Kidney (tissue), 14 donors: ENCODE results near the gene HECW1. TPM values are rescaled to one million over a fixed set of nuclear protein-coding genes. Genes with fewer than 3 reads are reported as not detected.

Experiments
- DNase-seq, 5 donors: peaks; one replicate each; pipeline ENCODE4 v3.0.0-alpha.2; 2013 to 2020
- FAIRE-seq: peaks from 2 replicates; lab custom pipeline; 2012; peaks lifted over from hg19 to GRCh38; lab: Jason Lieb, UNC
- H3K27ac ChIP-seq, 2 donors: one replicate each; pipeline ENCODE4 v1.7.0; 2013; ENCODE audit warnings: low read depth in 2 of 2, low read length in 2 of 2, inconsistent platforms in 1 of 2
- H3K27me3 ChIP-seq: one replicate; pipeline ENCODE4 v1.7.1; 2013; ENCODE audit warnings: low read length, inconsistent platforms; ENCODE audit not compliant: control insufficient read depth, insufficient read depth
- H3K36me3 ChIP-seq, 3 donors: one replicate each; pipeline versions ENCODE4 v1.7.0 to v1.7.1; 2013; ENCODE audit warnings: low read length in 3 of 3, control low read depth in 1 of 3, inconsistent platforms in 1 of 3; ENCODE audit not compliant: insufficient read depth in 3 of 3, control insufficient read depth in 2 of 3
- H3K4me1 ChIP-seq, 3 donors: one replicate each; pipeline versions ENCODE4 v1.7.0 to v1.7.1; 2013; ENCODE audit warnings: low read length in 3 of 3, inconsistent platforms in 1 of 3, low read depth in 1 of 3; ENCODE audit not compliant: control insufficient read depth in 2 of 3, insufficient read depth in 2 of 3
- H3K4me3 ChIP-seq, 3 donors: one replicate each; pipeline versions ENCODE4 v1.7.0 to v1.8.1; 2013; ENCODE audit warnings: low read length in 3 of 3, control low read depth in 1 of 3, inconsistent platforms in 1 of 3
- H3K9ac ChIP-seq, 3 donors: one replicate each; pipeline versions ENCODE4 v1.7.0 to v1.7.1; 2013; ENCODE audit warnings: low read length in 3 of 3, control low read depth in 1 of 3, inconsistent platforms in 1 of 3
- H3K9me3 ChIP-seq, 3 donors: one replicate each; pipeline versions ENCODE4 v1.7.0 to v1.7.1; 2013; ENCODE audit warnings: low read length in 3 of 3, control low read depth in 1 of 3, inconsistent platforms in 1 of 3; ENCODE audit not compliant: control insufficient read depth in 2 of 3, insufficient read depth in 1 of 3
- CTCF ChIP-seq: IDR thresholded peaks from 3 replicates; pipeline ENCODE4 v1.5.1; 2012; ENCODE audit warnings: mild to moderate bottlenecking, moderate library complexity, borderline replicate concordance; ENCODE audit not compliant: insufficient read depth; ENCODE audit errors: extremely low read depth
- intact Hi-C: fragments of 100-400 bp; cut with DNase I; formaldehyde crosslinking; loops from one replicate; pipeline ENCODE4 v1.11.1; 2022
- polyA plus RNA-seq: library from polyadenylated mRNA; stranded (reverse); fragments of 350-450 nt; fragmentation: Illumina TruSeq; extraction: RNeasy Lipid Tissue Mini Kit (QIAGEN cat#74804); gene quantifications from one replicate; pipeline ENCODE4 v1.2.3, GENCODE V29; 2014; ENCODE audit warnings: low read depth, low replicate concordance; ENCODE audit not compliant: insufficient read depth
- total RNA-seq: library from RNA; stranded (reverse); fragmentation: NEBNext Ultra II Directional; extraction: Animal tissue kit (Norgen Biotek cat#: 25700); gene quantifications from one replicate; pipeline ENCODE4 v1.2.1, GENCODE V29; 2021
- donor health status: control.
- donor health status: control.
- donor health status: control.
- donor health status: control.
- donor health status: control.
- donor health status: DM: yes; HTN: yes; CAD: no.
- donor health status: Normal renal cell carcinoma (clear cell type).

The HECW1 gene
- total and polyA plus RNA-seq, 2 donors from 2014 or later: 0.50 to 7.5 TPM

DNA sequence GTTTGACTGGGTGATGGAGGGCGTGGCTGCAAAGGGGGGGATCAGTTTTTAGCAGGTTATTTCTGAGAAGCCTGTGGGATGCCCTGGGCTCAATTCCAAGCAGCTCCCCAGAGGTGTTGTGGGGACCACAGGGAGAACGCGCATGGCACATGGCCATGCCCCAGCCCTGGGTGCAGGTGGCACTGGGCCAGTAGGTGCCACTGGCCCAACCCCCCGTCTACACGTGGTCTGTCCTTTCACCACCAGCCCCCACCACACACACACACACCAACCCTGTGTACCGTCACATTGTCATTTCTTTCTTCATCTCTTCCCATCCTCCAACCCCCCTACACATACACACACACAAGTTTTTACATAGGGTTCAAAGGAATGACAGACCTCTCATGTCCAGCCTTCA, 355.4 kb downstream of the HECW1 start:
- DNase-seq: no peak
- peaks cover 0 to 14% (median 0%) of the 10 kb centered on the region in 3 donors for H3K36me3 ChIP-seq
- no peak overlapping the region for H3K4me3 ChIP-seq
- intact Hi-C loops: no loop called here
- H3K27ac ChIP-seq: no peak overlapping the region
- no peaks in the 10 kb centered on the region for H3K4me1 ChIP-seq
- H3K9ac ChIP-seq: no peak overlapping the region
- H3K27me3 ChIP-seq: no peaks in the 10 kb centered on the region
- TF ChIP-seq CTCF: no peak
- no peaks in the 10 kb centered on the region for H3K9me3 ChIP-seq
- no peak for FAIRE-seq

- no peak for TF ChIP-seq CTCF
Measured at GRCh38 chr7:43469051-43469450, 356.6 kb downstream of the HECW1 start.

DNA sequence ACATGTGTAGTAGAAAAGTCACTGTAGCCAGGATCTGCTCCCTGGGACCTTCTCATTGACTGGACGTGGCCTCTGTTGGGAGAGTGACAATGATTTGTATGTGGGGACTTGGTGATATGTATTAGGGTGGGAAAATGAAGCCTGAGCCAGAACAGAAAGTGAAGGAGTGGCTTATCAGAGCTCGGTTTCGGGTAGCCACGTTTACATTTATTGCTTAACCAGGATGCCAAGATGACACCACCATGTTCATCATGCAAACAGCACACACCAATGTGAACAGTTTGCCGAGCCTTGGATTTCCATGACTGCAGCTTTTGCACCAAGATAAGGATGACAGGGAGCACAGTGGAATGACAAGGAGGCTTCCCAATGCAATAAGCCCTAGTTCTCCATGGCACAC, 357.7 kb downstream of the HECW1 start:
- Histone ChIP-seq H3K27ac (no peak overlapping the region), H3K27me3 (no peaks in the 10 kb centered on the region), H3K4me1 (no peaks in the 10 kb centered on the region), H3K36me3 (peaks cover 0 to 14% (median 0%) of the 10 kb centered on the region in 3 donors), H3K9ac (no peak overlapping the region), H3K9me3 (no peaks in the 10 kb centered on the region), H3K4me3 (no peak overlapping the region)
- TF ChIP-seq CTCF: no peak
- intact Hi-C loops: no loop called here
- DNase-seq (no peak), FAIRE-seq (no peak)

More at GRCh38 chr7:43469051-43469450, 356.6 kb downstream of the HECW1 start:
- no peak overlapping the region for H3K27ac ChIP-seq
- no peaks in the 10 kb centered on the region for H3K27me3 ChIP-seq
- H3K9ac ChIP-seq: no peak overlapping the region
- H3K36me3 ChIP-seq: peaks cover 0 to 14% (median 0%) of the 10 kb centered on the region in 3 donors
- FAIRE-seq: no peak
- intact Hi-C loops: no loop called here
- no peak overlapping the region for H3K4me3 ChIP-seq
- no peak for DNase-seq
- no peaks in the 10 kb centered on the region for H3K4me1 ChIP-seq
- H3K9me3 ChIP-seq: no peaks in the 10 kb centered on the region

DNA sequence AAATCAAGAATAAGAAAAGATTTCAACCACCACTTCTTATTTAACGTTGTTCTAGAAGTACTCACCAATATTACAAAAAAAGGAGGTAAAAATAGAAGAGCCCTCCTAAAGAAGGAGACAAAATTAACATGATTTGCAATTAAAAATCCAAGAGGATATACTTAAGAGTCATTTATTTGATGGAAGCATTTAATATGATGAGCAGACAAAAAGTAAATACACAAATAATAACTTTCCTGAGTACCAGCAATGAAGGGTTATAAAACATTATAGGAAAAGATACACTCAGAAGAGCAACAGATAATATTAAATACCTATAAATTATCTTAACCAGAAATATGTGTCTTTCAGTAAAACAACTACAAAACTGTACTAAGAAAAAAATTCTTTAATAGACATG, 363.5 kb downstream of the HECW1 start:
- DNase-seq: no peak
- H3K27ac ChIP-seq: no peak overlapping the region
- H3K9me3 ChIP-seq: no peaks in the 10 kb centered on the region
- H3K4me3 ChIP-seq: no peak overlapping the region
- H3K36me3 ChIP-seq: peaks cover 0 to 2% (median 0%) of the 10 kb centered on the region in 3 donors
- FAIRE-seq: no peak
- no peak for TF ChIP-seq CTCF
- intact Hi-C loops: no loop called here
- no peaks in the 10 kb centered on the region for H3K4me1 ChIP-seq
- no peaks in the 10 kb centered on the region for H3K27me3 ChIP-seq
- no peak overlapping the region for H3K9ac ChIP-seq
